GM18508 (cell line): Measurements from ENCODE around the gene STK33.
"Not testable (repeated sequence)": the region's sequence is repeated elsewhere in the genome, so short reads cannot be mapped to it uniquely, and the experiment has no call there.

Experiments
- ATAC-seq: cut with Tn5 transposase; IDR thresholded peaks from one replicate; pipeline ENCODE4 v1.9.1; 2021; ENCODE audit warnings: moderate number of reproducible peaks; ENCODE audit not compliant: insufficient read depth, unreplicated experiment

STK33 gene

DNA sequence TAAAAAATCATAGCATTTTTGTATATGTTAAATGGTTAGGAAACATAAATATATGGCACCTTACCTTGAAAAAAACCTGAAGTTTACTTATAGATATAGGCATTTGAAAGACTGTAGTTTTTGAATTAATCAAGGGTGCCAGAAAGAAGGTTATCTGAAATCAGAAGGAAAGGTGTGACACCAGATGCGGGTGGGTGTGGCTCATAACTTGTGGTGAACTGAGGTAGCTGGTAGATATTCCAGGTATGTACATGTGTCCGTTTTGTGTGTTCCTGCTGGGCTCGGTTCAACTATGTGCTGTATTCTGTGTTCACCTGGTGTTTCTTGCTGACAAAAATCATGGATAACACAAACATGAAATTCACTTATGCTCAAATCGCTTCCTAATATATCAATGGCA lies 35.6 kb downstream of the STK33 start:
- no peak for ATAC-seq

DNA sequence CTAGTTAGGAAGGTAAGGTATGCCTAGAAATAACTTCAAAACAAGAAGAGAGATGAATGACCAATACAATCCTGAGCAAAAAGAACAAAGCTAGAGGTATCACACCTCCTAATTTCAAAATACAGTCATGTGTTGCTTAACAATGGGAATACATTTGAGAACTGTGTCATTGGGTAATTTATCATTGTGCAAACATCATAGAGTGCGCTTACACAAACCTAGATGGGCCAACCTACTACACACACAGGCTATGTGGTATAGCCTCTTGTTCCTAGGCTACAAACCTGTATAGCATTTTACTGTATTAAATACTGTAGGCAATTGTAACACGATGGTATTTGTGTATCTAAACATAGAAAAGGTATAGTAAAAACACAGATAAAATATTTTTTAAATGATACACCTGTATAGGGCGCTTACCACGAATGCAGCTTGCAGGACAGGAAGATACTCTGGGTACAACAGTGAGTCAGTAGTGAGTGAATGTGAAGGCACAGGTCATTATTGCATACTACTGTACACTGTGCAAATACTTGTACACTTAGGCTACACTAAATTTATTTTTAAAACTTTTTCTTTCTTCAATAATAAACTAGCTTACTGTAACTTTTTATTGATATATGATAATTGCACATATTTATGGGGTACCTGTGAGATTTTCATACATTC lies 48.2 kb downstream of the STK33 start:
- ATAC-seq = no peak

DNA sequence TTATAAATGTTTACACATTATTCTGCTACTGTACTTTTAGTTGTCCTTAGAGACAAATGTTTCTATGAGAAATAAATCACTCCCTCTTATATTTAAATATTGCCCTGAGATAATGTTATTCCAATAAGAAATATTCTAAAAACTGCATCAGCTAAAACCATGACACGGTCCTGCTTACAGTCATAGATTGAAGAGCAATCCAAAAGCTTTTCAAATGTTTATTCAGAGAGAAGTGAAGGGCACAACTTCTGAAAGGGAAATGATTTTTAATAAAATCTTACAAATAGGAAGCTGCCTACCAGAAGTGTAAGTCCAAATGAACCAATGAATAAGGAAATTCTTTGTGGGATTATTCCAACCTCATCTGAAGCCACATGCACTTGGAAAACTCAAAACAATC lies 49.2 kb downstream of the STK33 start:
- no peak for ATAC-seq

DNA sequence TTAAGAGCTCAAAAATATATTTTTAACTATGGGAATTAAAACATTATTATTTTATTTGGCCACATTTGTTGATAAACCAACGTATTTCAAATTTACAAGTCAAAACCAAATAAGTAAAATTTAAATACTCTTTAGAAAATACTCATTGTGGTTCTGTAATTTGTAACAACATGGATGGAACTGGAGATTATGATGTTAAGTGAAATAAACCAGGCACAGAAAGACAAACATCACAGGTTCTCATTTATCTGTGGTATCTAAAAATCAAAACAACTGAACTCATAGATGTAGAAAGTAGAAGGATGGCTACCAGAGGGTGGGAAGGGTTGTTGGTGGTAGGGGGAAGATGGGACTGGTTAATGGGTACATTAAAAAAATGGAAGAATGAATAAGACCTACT lies 50.8 kb downstream of the STK33 start:
- ATAC-seq = no peak

DNA sequence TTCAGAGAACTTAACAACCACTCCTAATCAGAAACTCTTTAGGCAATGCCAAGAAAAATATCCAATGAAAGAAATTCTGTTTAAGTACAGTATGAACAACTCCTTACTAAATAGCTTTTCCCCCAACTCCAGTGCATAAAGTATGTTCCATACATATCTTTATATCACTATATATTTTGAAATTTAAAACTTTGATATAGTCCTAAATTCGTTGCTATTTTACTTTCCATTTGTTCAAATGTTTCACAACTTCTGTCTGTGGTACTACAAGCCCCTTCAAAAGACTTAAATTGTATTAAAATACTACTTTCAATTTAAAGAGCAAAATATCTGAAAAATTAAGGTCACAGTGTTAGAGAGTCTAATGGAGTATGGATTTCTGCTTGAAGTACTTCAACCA lies 52.6 kb downstream of the STK33 start:
- no peak for ATAC-seq

DNA sequence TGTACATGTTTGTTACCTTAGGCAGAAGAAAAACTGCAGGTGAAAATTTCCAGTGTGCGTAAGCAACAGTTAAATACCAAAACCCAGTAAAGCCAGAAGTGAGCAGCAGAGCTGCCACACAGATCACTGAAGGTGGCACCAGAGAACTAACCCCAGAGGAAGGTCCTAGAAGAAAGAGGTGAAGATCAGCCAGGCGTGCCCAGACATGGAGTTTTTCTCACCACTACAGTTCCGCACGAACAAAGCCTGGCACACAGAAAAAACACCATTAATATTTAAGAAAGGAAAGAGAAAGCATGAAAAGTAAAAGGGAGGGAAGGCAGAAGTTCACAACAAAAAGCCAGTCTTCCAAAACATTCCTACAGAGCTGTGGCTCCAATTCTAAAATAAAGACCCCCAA lies 60.7 kb downstream of the STK33 start:
- no peak for ATAC-seq

DNA sequence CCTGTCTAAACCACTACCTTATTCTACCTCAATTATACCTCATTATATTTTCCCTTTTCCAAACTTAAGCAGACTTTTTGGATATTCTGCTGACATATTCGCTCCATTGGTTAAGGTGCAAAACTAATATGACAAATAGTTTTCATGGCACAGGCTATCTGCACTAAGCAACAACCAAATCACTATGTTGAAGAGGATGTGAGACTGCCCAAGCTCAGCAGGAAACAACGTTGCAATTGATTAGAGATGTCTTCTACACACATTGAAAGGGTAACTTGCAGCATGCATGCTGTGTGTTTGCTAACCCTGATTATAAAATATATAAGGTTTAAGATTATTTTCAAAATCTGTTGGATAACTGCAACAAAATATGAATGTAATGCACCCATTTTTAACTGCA lies 61.6 kb downstream of the STK33 start:
- peak; percentile 58 for ATAC-seq

DNA sequence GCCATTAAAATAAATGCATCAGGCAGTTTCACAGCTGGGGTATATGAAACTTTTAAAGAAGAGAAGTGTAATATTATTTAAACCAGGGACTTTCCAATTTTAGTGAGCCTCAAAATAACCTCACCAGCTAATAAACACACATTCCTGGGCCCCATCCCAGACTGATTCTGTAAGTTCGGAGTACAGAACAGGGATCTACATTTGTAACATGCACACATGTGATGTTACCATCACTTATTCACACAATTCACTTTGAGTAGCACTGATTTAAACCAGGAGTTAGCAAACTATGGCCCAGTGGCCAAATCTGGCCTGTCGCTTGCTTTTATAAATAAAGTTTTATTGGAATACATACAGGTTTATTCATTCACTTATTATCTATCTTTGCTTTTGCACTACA lies 62.0 kb downstream of the STK33 start:
- no peak for ATAC-seq

DNA sequence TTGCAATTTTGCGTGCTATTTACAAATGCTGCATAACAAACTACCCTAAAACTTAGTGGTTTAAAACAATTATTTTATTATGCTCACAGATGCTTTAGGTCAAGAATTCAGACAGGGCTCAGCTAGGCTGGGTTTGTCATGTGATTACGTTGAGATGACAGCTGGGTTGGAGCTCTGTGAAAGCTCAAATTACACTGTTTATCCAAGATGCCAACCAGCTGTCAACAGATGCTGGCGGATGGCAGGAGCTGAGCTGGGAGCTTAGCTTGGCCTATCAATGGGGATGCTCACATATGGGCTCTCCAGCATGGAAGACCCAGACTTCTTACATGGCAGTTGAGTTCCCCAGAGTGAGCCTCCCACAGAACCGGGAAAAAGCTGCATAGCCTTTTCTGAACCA lies 62.7 kb downstream of the STK33 start:
- ATAC-seq = no peak

DNA sequence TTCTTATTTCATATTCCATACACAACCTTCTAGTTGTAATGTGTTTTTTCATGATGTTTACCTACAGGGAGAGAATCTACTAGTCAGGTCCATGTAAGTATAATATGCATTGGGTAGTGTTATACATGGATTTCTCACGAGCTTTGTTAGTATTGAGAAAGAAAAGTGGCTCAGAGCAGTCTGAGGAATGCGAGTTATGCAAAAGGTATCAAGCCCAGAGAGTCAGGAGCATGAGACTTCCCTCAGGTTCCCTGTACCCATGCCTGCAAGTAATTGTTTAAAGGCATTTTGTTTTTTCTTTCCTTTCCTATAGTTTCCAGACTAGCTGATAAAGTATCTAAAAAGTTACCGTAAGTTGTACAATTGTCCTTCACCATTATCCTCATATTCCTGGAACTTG lies 66.1 kb downstream of the STK33 start:
- ATAC-seq = no peak

DNA sequence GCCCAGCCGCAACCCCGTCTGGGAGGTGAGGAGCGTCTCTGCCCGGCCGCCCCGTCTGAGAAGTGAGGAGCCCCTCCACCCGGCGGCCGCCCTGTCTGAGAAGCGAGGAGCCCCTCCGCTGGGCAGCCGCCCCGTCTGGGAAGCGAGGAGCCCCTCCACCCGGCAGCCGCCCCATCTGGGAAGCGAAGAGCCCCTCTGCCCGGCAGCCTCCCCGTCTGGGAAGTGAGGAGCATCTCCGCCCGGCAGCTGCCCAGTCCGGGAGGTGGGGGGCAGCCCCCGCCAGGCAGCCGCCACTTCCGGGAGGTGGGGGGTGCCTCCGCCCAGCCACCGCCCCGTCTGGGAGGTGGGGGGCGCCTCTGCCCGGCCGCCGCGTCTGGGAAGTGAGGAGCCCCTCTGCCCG lies 70.6 kb downstream of the STK33 start:
- ATAC-seq = no peak

DNA sequence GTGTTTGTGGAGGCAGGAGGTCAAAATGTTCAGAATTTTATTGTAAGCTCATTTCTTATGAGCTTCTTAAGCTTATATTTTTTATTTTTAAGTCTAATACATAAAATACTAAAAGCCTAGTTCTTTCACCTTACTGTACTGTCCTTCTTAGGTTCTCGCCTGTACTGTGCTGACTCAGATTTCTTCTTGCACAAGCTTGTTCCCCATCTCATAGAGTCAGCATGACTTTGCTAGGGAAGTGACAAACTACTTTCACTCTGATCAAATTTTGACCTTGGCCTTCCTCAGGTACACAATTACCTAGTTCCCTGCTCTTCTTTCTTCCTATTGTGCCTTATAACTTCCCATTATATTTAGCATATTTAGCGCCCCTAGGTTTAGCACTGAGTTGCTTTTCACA lies 81.5 kb downstream of the STK33 start:
- no peak for ATAC-seq

DNA sequence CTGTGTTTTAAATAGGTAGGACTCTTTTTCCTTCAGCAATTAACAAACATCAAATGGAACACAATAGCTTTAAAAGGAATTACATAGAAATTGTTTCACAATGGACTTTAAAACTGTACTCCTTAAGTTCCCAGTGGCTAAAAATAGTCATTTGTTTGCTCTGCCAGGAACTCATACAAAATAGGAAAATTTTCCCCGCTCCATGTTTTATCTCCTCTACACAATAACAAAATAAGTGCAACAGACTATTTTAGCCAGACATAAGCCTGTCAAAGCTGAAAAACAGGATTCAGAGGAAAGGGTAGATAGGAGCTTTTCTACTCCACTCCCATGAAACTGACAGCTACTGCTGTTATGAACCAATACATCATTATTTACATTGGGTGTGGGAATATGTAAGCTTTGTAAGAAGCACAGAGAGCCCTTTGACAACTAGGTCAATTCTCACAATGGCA lies 90.1 kb downstream of the STK33 start:
- ATAC-seq = no peak

DNA sequence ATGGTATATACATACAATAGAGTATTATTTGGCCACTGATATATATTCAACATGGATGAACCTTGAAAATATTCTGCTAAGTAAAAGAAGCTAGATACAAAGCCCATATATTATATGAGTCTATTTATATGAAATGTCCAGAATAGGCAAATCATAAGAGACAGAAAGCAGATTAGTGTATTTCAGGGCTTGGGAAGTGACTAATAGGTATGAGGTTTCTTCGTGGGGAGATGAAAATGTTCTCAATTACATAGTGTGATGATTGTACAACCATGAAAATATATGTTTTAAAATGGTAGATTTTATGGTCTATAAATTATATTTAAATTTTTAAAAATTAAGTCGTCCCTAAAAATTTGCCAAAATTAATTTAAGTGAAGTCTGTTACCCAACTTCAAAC lies 92.2 kb downstream of the STK33 start:
- ATAC-seq = no peak

DNA sequence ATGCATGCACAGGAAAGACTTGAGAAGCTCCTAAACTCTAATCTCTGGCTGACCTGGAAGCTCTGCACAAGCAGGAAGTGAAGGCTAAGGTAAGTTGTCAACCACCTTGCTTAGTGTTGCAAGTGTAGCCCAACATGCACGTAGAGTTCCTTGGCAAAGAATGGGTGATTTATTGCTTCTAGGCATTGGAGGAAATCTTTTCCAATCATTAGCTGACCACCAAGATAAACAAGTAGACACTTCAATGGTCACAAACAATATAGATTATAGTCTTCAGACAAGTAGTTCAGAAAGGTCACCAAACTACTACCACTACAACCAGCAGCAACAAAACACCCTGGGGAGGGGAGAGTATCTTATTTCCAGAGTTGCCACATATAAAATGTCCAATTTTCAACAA lies 105.6 kb downstream of the STK33 start:
- ATAC-seq = no peak

DNA sequence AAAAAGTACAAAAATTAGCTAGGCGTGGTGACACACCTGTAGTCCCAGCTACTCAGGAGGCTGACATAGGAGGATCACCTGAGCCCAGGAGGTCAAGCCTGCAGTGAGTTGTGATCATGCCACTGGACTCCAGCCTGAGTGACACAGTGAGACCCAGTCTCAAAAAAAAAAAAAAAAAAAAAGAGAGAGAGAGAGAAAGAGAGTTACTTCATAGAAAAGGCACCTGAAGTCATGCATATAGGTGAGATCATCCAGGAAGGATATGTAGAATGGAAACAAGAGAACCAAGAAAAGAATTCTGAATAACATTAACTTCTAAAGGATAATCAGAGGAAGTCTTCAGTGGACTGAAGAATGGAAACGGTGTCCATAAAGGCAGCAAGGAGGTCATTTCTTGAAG lies 106.8 kb downstream of the STK33 start:
- no peak for ATAC-seq

DNA sequence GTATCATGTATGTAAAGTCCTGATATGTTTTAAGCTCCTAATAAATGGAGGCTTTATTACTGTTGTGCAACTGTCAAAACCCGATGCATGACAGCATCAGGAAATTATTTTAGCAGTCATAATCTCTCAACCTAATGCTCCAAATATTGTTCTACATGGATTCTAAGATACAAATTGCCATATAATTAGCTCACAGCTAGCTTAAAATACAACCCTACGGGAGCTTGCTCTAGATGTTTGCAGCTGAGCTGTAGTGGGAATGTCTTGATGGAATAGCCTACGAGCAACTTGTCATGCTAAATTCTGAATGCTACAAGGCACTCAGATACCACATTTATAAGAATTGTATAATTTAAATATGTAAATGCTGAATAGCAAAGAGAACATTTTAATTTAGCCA lies 109.8 kb downstream of the STK33 start:
- ATAC-seq = no peak

DNA sequence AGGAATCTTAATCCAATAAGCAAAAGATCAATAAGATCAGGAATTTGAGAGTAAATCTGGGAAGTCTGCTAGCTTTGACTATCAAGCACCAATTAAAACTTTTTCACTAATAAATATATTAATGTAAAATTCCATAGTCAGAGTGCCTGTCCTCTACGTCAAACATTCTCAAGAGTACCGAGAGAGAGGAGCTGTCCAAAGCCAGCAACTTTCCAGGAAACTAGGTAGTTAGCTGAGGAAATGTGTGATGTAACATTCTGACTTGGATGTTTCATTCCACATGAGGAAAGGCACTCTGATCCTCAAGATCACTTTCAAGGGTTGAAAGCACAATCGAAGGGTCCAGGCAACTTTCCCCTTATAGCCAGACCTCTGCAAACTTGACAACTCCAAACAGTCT lies 113.2 kb downstream of the STK33 start:
- ATAC-seq = no peak

DNA sequence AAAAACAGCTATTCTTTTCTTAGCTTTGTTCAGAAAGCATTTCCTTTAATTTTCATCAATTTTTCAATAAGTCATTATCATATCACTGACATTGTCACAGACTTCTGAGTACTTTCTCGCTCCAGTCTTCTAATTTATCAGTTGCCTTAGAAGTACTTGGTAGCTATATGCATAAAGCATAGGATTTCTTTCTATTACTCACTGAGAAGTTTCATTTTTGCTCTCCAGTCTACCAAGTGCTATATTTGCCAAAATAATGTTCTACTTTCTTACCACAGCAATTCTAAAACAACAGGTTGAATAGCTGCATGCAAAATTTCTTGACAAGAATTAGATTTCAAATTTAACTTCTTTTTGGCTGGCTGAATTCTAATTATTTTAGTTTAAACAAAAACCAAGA lies 116.3 kb downstream of the STK33 start:
- peak; percentile 71 for ATAC-seq

DNA sequence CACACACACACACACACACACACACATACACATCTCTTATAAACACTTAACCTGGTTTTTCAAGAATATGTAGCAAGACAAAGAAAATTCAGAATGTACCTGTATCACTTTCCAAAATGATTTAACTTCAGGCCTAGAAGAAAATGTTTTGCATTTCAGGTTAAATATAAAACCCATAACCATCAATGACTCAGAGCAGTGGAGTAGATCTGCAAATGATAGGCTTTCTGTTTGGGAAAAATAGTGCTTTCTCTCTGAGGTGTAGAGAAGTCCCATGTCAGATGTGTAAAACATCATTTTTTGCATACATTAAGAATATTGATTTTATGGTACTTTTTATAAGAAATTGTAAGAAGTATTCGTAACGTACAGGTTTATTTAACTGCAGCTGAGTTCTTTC lies 116.9 kb downstream of the STK33 start:
- no peak for ATAC-seq

DNA sequence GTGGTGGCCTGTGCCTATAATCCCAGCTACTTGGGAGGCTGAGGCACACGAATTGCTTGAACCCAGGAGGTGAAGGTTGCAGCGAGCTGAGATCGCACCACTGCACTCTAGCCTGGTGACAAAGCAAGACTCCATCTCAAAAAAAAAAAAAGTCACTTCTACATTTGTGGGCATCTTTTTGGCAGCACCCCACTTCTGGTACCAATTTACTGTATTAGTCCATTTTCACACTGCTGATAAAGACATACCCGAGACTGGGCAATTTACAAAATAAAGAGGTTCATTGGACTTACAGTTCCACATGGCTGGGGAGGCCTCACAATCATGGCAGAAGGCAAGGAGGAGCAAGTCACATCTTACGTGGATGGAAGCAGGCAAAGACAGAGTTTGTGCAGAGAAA lies 126.2 kb downstream of the STK33 start:
- not testable (repeated sequence) for ATAC-seq

DNA sequence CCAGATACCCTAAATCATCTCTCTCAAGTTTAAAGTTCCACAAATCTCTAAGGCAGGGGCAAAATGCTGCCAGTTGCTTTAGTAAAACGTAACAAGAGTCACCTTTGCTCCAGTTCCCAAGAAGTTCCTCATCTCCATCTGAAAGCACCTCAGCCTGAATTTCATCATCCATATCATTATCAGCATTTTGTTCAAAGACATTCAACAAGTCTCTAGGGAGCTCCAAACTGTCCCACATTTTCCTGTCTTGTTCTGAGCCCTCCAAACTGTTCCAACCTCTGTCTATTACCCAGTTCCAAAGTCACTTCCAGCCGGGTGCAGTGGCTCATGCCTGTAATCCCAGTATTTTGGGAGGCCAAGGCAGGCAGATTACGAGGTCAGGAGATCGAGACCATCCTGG lies 126.7 kb downstream of the STK33 start:
- not testable (repeated sequence) for ATAC-seq

DNA sequence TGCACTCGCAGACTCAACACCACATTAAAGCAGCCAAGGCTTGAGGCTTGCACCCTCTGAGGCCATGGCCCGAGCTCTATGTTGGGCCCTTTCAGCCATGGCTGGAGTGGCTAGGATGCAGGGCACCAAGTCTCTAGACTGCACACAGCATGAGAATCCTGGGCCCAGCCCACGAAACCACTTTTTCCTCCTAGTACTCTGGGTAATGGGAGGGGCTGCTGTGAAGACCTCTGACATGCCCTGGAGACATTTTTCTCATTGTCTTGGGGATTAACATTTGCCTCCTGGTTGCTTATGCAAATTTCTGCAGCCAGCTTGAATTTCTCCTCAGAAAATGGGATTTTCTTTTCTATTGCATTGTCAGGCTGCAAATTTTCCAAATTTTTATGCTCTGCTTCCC lies 127.1 kb downstream of the STK33 start:
- not testable (repeated sequence) for ATAC-seq
